ENCODE results near the gene ACAD10. TPM values are rescaled to one million over a fixed set of nuclear protein-coding genes. Genes with fewer than 3 reads are reported as not detected.
A peak's percentile ranks its signal among the peaks of the same experiment; 100 is the strongest.

ACAD10 gene
- total RNA-seq, 3 donors from 2014 or later: 17.9 to 24.1 (median 18.7) TPM

- no peaks in the 10 kb centered on the region for H3K9me3 ChIP-seq
- no peak for TF ChIP-seq CTCF (IDR thresholded peaks at IDR 0.05)
- no peak for TF ChIP-seq POLR2A (IDR thresholded peaks at IDR 0.05)
- TF ChIP-seq POLR2AphosphoS5 (IDR thresholded peaks at IDR 0.05): no peak
- no peaks in the 10 kb centered on the region for H3K27me3 ChIP-seq
- H3K4me1 ChIP-seq: no peaks in the 10 kb centered on the region
- H3K27ac ChIP-seq: no peak overlapping the region
- no peaks in the 10 kb centered on the region for H3K36me3 ChIP-seq
- intact Hi-C loops (cut with DNase I; ENCODE audit: low total_unique reads): loop anchor here (5.0 kb wide), 1 partner anchor 48 kb away; no protein-coding TSS in a partner anchor
- H3K4me3 ChIP-seq: no peak overlapping the region
- DNase-seq (ENCODE audit: low spot score in 2 of 2): no peak
Observed at GRCh38 chr12:111749391-111749790, 63.5 kb downstream of the ACAD10 start.

DNA sequence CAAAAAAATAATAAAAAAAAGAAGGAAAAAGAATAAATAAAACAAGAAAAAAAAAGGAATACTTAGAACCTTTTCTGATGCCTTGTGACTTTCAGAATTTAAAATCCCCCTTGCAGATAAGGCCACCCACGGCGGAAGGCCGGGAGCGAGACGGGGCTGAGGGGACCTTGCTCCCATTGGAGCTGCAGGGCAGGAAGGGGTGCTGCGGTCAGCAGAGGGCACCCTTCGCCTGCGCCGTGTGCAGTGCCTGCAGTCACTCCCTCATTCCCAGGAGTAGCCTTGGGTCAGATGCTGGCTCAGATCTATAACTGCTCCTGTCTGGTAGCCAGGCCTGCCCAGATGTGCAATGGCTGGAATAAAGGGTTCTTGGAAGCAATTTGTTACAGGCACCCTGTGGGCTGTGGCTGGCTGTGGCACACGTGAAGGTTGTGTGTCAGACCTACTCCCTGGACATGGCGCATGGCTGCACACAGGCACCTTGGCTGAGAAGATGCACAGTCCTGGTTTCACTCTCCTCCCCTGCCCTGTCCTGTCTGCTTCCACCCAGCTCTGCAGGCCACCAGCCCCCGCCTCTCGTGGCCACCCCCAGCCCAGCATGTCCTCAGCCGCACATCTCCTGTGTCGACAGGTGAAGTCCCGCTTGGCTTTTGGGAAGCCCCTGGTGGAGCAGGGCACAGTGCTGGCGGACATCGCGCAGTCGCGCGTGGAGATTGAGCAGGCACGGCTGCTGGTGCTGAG is 67.5 kb downstream of the ACAD10 start:
- Histone ChIP-seq H3K4me3 (no peak overlapping the region), H3K9me3 (no peaks in the 10 kb centered on the region), H3K36me3 (no peaks in the 10 kb centered on the region), H3K27ac (no peak overlapping the region), H3K27me3 (no peaks in the 10 kb centered on the region), H3K4me1 (peaks cover 0 to 16% of the 10 kb centered on the region in 2 donors)
- TF ChIP-seq CTCF (IDR thresholded peaks at IDR 0.05) (peak in 2 of 3 donors; percentile 62 to 71), POLR2AphosphoS5 (IDR thresholded peaks at IDR 0.05) (no peak)
- intact Hi-C loops (cut with DNase I; ENCODE audit: low total_unique reads): no loop called here
- peak in 1 of 2 donors; percentile 69 for DNase-seq (ENCODE audit: low spot score in 2 of 2)

GRCh38 chr12:111754671-111755070 is 68.8 kb downstream of the ACAD10 start:
- Histone ChIP-seq H3K9me3 (no peaks in the 10 kb centered on the region), H3K4me3 (no peak overlapping the region), H3K36me3 (no peaks in the 10 kb centered on the region), H3K27me3 (no peaks in the 10 kb centered on the region), H3K27ac (peak overlapping the region in 1 of 2 donors; percentile 40), H3K4me1 (peaks cover 0 to 19% of the 10 kb centered on the region in 2 donors)
- intact Hi-C loops (cut with DNase I; ENCODE audit: low total_unique reads): no loop called here
- no peak for DNase-seq (ENCODE audit: low spot score in 2 of 2)
- TF ChIP-seq POLR2A (IDR thresholded peaks at IDR 0.05): no peak
- TF ChIP-seq POLR2AphosphoS5 (IDR thresholded peaks at IDR 0.05): no peak
- TF ChIP-seq CTCF (IDR thresholded peaks at IDR 0.05): no peak

DNA sequence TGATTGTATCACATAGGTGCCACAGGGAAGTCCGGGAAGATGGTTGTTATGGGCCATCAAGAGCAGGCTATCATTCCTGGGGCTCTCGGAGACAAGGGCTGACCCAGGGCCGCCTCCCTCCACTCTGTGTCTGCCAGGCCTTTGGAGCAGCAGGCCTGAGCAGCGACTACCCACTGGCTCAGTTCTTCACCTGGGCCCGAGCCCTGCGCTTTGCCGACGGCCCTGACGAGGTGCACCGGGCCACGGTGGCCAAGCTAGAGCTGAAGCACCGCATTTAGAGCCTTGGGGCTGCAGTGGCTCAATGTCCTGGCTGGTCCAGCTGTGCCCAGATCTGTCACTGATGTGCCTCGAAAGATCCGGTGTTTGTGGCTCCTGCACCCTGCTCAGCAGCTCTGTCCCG is 70.3 kb downstream of the ACAD10 start:
- Histone ChIP-seq H3K27me3 (no peaks in the 10 kb centered on the region), H3K36me3 (no peaks in the 10 kb centered on the region), H3K9me3 (no peaks in the 10 kb centered on the region), H3K4me3 (no peak overlapping the region), H3K27ac (peak overlapping the region; percentile 91 to 92), H3K4me1 (peaks cover 0 to 19% of the 10 kb centered on the region in 2 donors)
- intact Hi-C loops (cut with DNase I; ENCODE audit: low total_unique reads): no loop called here
- no peak for DNase-seq (ENCODE audit: low spot score in 2 of 2)
- no peak for TF ChIP-seq CTCF (IDR thresholded peaks at IDR 0.05)
- no peak for TF ChIP-seq POLR2AphosphoS5 (IDR thresholded peaks at IDR 0.05)
- TF ChIP-seq POLR2A (IDR thresholded peaks at IDR 0.05): no peak

DNA sequence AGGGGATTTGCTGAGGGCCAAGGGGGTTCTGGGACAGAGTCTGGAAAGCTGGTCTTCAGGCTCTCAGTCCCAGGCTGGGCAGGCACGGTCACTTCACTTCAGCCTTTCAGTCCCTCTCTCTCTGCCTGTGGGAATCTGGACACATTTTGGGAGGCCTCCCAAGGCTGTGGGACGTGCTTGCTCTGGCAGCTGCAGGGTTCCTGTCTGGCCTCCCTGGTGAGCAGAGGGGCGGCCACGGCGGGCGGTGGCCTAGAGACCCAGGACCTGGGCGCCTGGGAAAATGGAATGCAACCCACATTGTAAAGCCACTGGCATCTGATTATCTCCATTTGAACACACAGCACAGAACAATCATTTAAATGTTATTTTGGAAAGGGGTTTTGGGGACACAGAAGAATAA is 70.8 kb downstream of the ACAD10 start:
- Histone ChIP-seq H3K27me3 (no peaks in the 10 kb centered on the region), H3K36me3 (no peaks in the 10 kb centered on the region), H3K4me1 (peaks cover 0 to 19% of the 10 kb centered on the region in 2 donors), H3K9me3 (no peaks in the 10 kb centered on the region), H3K4me3 (no peak overlapping the region), H3K27ac (peak overlapping the region; percentile 91 to 92)
- no peak for TF ChIP-seq POLR2AphosphoS5 (IDR thresholded peaks at IDR 0.05)
- no peak for TF ChIP-seq POLR2A (IDR thresholded peaks at IDR 0.05)
- TF ChIP-seq CTCF (IDR thresholded peaks at IDR 0.05): no peak
- intact Hi-C loops (cut with DNase I; ENCODE audit: low total_unique reads): no loop called here
- DNase-seq (ENCODE audit: low spot score in 2 of 2): no peak
